DND-41 (cell line): ENCODE measurements around the gene TMEM175.

Source experiments
- ATAC-seq: fragments of 200-7000 bp; cut with Tn5 transposase; 3 replicates; pipeline ENCODE4 v1.9.1; 2021; ENCODE audit warnings: low read depth; ENCODE audit not compliant: insufficient read depth
- DNase-seq: peaks from one replicate; pipeline ENCODE4 v3.0.0-alpha.2; 2020
- H2AFZ ChIP-seq: 2 replicates; pipeline ENCODE4 v1.6.0; 2012; ENCODE audit warnings: low read depth, low read length
- H3K27ac ChIP-seq: 2 replicates; pipeline ENCODE4 v1.5.1; 2012; ENCODE audit warnings: low read length, inconsistent platforms
- H3K27me3 ChIP-seq: fragments of 200-600 bp; sonication (generic); 2 replicates; pipeline ENCODE4 v1.6.0; 2012; ENCODE audit warnings: low read length, mild to moderate bottlenecking, inconsistent platforms; ENCODE audit not compliant: insufficient read depth, poor library complexity
- H3K36me3 ChIP-seq: 2 replicates; pipeline ENCODE4 v1.5.1; 2012; ENCODE audit warnings: low read length, inconsistent platforms; ENCODE audit not compliant: insufficient read depth
- H3K4me1 ChIP-seq: 2 replicates; pipeline ENCODE4 v1.5.1; 2012; ENCODE audit warnings: mild to moderate bottlenecking, low read length; ENCODE audit not compliant: insufficient read depth
- H3K4me2 ChIP-seq: 2 replicates; pipeline ENCODE4 v1.6.0; 2012; ENCODE audit warnings: mild to moderate bottlenecking, moderate library complexity, low read length, inconsistent platforms; ENCODE audit not compliant: insufficient read depth
- H3K4me3 ChIP-seq, 2 experiments: fragments of 200-600 bp in 1 of 2; shearing (Covaris generic) in 1 of 2; 2 replicates each; pipeline ENCODE4 v1.5.1; 2012 to 2016; ENCODE audit warnings: inconsistent platforms in 2 of 2, low read length in 2 of 2, mild to moderate bottlenecking in 2 of 2, low read depth in 1 of 2, moderate library complexity in 1 of 2
- H3K79me2 ChIP-seq: 2 replicates; pipeline ENCODE4 v1.6.0; 2012; ENCODE audit warnings: low read length, inconsistent platforms; ENCODE audit not compliant: insufficient read depth
- H3K9ac ChIP-seq: 2 replicates; pipeline ENCODE4 v1.6.0; 2012; ENCODE audit warnings: low read depth, mild to moderate bottlenecking, inconsistent platforms, low read length, moderate library complexity
- H3K9me3 ChIP-seq: 2 replicates; pipeline ENCODE4 v1.5.1; 2012; ENCODE audit warnings: low read length, moderate library complexity, mild to moderate bottlenecking, inconsistent platforms; ENCODE audit not compliant: insufficient read depth, severe bottlenecking
- H4K20me1 ChIP-seq: 2 replicates; pipeline ENCODE4 v1.6.0; 2012; ENCODE audit warnings: low read length; ENCODE audit not compliant: insufficient read depth
- EZH2 ChIP-seq: IDR thresholded peaks from 3 replicates; pipeline ENCODE4 v1.6.1; 2012; ENCODE audit warnings: borderline replicate concordance, low read depth, mild to moderate bottlenecking, moderate library complexity, low read length, inconsistent platforms; ENCODE audit not compliant: severe bottlenecking
- TF ChIP-seq, protein P1 (sequence below): IDR thresholded peaks from 2 replicates; pipeline ENCODE4 v1.5.1; 2012; ENCODE audit warnings: borderline replicate concordance, low read length, moderate library complexity, mild to moderate bottlenecking; ENCODE audit not compliant: poor library complexity, severe bottlenecking; ENCODE audit errors: extremely low read depth

Gene TMEM175

DNA sequence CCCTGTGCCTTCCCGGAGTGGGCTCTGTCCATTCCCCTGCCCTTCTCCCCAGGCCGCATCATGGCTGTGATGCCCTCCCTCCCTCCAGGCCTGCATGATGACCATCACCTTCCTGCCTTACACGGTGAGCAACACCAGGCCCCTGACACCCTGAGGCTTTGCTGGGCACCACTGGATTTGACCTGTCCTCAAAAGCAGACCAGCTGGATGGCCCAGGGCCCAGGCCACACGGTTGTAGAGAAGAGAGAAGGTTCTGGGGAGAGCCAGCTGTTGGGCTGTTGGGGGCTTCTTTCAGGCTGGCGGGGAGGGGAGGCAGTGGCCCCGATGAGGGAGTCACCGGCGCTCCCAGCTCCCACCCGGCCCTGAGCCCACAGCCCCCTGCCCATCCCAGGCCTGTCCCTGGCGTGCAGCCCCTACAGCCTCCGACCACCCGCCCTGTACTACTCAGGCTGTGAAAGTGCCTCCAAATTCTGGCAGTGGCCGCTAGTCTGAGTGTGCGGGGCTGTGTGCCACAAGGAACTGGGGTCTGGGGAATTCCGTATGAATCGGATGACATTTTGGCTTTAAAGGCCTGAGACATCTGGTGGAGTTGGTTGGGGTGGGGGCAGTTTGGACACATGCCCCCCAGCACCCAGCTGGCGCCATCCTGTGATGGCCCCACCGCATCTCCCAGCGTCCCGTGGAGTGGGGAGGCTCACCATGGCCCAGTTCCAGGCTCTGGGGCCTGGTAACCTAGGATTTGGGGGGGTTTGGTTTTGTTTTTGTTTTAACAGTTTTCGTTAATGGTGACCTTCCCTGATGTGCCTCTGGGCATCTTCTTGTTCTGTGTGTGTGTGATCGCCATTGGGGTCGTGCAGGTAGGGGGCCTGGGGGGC lies 19.6 kb downstream of the TMEM175 start:
- Histone ChIP-seq H3K9me3 (no peaks in the 10 kb centered on the region), H3K4me2 (no peak overlapping the region), H3K4me3 (no peak overlapping the region), H3K4me1 (no peaks in the 10 kb centered on the region), H3K9ac (no peak overlapping the region), H3K27me3 (no peaks in the 10 kb centered on the region), H2AFZ (no peak overlapping the region), H4K20me1 (peaks cover 4% of the 10 kb centered on the region), H3K27ac (no peak overlapping the region), H3K79me2 (no peaks in the 10 kb centered on the region), H3K36me3 (peaks cover 28% of the 10 kb centered on the region; the same call in 1 of the 2 replicates)
- DNase-seq (no peak), ATAC-seq (no peak)
- no peak for TF ChIP-seq EZH2
- TF ChIP-seq, protein P1, sequence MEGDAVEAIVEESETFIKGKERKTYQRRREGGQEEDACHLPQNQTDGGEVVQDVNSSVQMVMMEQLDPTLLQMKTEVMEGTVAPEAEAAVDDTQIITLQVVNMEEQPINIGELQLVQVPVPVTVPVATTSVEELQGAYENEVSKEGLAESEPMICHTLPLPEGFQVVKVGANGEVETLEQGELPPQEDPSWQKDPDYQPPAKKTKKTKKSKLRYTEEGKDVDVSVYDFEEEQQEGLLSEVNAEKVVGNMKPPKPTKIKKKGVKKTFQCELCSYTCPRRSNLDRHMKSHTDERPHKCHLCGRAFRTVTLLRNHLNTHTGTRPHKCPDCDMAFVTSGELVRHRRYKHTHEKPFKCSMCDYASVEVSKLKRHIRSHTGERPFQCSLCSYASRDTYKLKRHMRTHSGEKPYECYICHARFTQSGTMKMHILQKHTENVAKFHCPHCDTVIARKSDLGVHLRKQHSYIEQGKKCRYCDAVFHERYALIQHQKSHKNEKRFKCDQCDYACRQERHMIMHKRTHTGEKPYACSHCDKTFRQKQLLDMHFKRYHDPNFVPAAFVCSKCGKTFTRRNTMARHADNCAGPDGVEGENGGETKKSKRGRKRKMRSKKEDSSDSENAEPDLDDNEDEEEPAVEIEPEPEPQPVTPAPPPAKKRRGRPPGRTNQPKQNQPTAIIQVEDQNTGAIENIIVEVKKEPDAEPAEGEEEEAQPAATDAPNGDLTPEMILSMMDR, result no peak

DNA sequence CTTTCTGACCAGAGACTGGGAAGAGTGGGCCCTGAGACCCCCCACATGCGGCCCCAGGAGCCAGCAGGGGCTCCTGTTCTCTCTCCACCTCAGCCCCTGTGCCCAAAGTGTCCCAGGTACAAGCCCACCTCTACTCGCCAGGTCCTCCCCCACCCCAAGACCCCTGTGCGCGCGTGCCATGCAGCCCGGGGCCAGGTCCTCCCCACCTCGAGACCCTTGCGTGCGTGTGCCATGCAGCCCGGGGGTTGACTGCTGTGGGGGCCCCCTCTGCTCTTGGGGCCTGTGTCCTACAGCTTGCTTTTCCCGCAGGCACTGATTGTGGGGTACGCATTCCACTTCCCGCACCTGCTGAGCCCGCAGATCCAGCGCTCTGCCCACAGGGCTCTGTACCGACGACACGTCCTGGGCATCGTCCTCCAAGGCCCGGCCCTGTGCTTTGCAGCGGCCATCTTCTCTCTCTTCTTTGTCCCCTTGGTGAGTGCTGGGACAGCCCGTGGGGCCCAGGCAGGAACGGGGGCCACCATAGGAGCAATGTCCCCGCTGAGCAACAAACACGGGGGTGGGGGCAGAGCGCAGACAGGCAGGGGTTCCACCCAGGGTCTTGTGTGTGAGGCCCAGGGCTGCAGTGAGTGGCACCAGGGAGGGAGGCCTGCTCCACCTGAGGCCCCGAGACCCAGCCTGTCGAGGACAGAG lies 20.8 kb downstream of the TMEM175 start:
- no peak for ATAC-seq
- Histone ChIP-seq H3K4me2 (no peak overlapping the region), H3K4me3 (no peak overlapping the region), H3K27me3 (no peaks in the 10 kb centered on the region), H3K27ac (no peak overlapping the region), H3K79me2 (no peaks in the 10 kb centered on the region), H4K20me1 (peaks cover 4% of the 10 kb centered on the region), H3K4me1 (no peaks in the 10 kb centered on the region), H3K36me3 (peaks cover 33% of the 10 kb centered on the region), H3K9me3 (no peaks in the 10 kb centered on the region), H2AFZ (no peak overlapping the region), H3K9ac (no peak overlapping the region)
- DNase-seq, result no peak
- TF ChIP-seq EZH2, result no peak
- TF ChIP-seq, protein P1, result no peak

DNA sequence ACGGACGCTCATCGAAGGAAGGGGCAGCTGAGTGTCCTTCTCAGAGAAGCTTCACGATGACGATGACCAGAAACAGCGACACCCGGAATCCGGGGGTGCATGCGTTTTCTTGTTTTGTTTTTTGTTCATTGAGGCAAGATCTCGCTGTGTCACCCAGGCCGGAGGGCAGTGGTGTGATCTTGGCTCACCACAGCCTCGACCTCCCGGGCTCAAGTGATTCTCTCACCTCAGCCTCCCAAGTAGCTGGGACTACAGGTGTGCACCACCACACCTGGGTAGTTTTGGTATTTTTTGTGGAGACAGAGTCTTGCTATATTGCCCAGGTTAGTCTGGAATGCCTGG lies 21.3 kb downstream of the TMEM175 start:
- H3K4me2 ChIP-seq, result no peak overlapping the region
- no peak overlapping the region for H2AFZ ChIP-seq
- TF ChIP-seq, protein P1, result no peak
- no peak for TF ChIP-seq EZH2
- H4K20me1 ChIP-seq, result peaks cover 4% of the 10 kb centered on the region
- H3K27ac ChIP-seq, result no peak overlapping the region
- H3K79me2 ChIP-seq, result no peaks in the 10 kb centered on the region
- H3K4me3 ChIP-seq, result no peak overlapping the region
- DNase-seq (no peak), ATAC-seq (no peak)
- H3K4me1 ChIP-seq, result no peaks in the 10 kb centered on the region
- H3K36me3 ChIP-seq, result peaks cover 38% of the 10 kb centered on the region
- no peak overlapping the region for H3K9ac ChIP-seq
- H3K9me3 ChIP-seq, result no peaks in the 10 kb centered on the region
- H3K27me3 ChIP-seq, result no peaks in the 10 kb centered on the region
